A549 treated with CpdA at 1 μM for 4 hours (cell line): ENCODE results near the gene NT5C1B. TPM values are rescaled to one million over a fixed set of nuclear protein-coding genes. Genes with fewer than 3 reads are reported as not detected.

Source experiments
- total RNA-seq: library from RNA; stranded (reverse); fragments of 200-300 nt; extraction: Qiagen RNA extraction; gene quantifications from 5 replicates; pipeline ENCODE4 v1.2.3, GENCODE V29; 2022; ENCODE audit warnings: low read depth

The NT5C1B gene
- not detected in 5 replicates for total RNA-seq

DNA sequence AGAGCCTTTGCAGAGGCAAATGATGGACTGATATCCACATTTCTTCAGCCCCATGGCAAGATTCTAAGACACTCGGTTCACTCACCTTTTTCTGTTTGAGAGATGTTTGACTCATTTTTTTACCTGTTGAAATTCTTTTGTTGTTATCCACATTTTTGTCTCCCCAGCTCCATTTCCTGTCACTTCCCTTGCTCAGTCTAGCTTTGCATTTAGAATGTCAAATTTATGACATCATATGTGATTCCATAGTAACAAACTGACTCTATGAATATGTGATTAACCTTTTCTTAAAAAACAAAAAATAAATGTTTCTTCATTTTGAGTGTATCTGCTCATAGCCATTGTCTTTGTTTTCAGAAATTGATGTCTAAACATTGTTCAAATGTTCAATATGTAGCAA, at the start of gene NT5C1B:
Gene NT5C1B, minus strand, starts transcription at position 216 of the 400 bp plus-strand sequence. Its CDS starts 101 bp downstream, at position 115.

DNA sequence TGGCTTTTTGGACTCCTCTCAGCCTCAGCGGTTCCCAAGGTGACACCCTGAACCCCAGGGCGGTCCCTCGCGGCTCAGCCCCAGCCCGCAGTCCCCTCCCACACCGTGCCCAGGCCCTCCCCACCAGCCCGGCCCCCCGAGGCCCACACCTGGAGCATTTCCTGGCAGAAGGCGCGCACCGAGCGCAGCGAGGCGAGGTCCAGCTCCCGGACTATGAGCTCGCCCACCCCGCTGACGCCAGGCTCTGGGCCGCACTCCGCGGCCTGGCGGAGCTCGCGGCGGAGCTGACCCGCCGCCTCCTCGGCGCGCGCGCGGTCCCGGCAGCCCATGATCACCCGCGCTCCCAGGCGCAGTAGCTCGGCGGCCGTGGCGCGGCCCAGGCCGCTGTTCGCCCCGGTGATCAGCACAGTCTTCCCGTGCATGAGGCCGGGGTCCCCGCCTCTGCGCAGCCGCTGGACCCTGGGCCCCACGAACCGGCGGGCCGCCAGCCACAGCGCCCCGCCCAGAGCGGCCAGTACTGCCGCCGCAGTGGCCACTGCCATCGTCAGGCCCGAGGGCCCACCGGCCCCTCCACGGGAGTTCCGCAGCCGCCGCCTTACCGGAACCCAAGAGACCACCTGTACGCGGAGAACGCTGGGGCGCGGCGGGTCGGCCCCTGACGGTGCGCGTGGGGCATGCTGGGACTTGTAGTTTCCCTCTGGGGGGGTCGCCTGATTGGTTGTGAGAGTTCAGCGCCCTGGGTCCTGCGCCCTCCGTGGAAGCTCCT, 29.2 kb downstream of the NT5C1B start, which contains the start of gene RDH14:
Gene RDH14, minus strand, starts transcription at position 623 of the 766 bp plus-strand sequence. Its CDS starts 81 bp downstream, at position 542.

Other genes starting within 250 kb of the NT5C1B start
- gene RDH14, start 28.9 kb downstream of the NT5C1B start, total RNA-seq: 38.0 to 42.0 TPM (median 39.6 TPM) in 5 replicates